A172 (cell line): ENCODE measurements around the gene TAF11. TPM values are rescaled to one million over a fixed set of nuclear protein-coding genes. Genes with fewer than 3 reads are reported as not detected.
"Not testable (repeated sequence)": the region's sequence is repeated elsewhere in the genome, so short reads cannot be mapped to it uniquely, and the experiment has no call there.

Experiments used
- DNase-seq: peaks from one replicate; pipeline ENCODE4 v3.0.0-alpha.2; 2015; ENCODE audit warnings: low spot score
- total RNA-seq: library from RNA; depleted of rRNA; stranded (reverse); fragments of >200 nt; shearing (Covaris generic); gene quantifications from 2 replicates; pipeline ENCODE4 v1.2.3, GENCODE V29; 2014; rRNA removed

TAF11 gene
- 38.4 and 53.2 TPM in 2 replicates for total RNA-seq

- DNase-seq, result peak; percentile 89
Measured at GRCh38 chr6:34887753-34888513, at the start of gene TAF11. TSS of gene TAF11 (minus strand) at chr6:34888042. CDS start at chr6:34887957, 85 bp downstream.

- DNase-seq, result no peak
Measured at GRCh38 chr6:34934516-34934915, 46.7 kb upstream of the TAF11 start.

- DNase-seq, result not testable (repeated sequence)
Measured at GRCh38 chr6:34932202-34932601, 44.4 kb upstream of the TAF11 start.

GRCh38 chr6:34930221-34930620 lies 42.4 kb upstream of the TAF11 start:
- DNase-seq, result no peak

- DNase-seq, result no peak
Measured at GRCh38 chr6:34929241-34929978, 41.6 kb upstream of the TAF11 start.

GRCh38 chr6:34928695-34929094 lies 40.9 kb upstream of the TAF11 start:
- no peak for DNase-seq

- no peak for DNase-seq
Measured at GRCh38 chr6:34928220-34928619, 40.4 kb upstream of the TAF11 start.

GRCh38 chr6:34926655-34927054 lies 38.8 kb upstream of the TAF11 start:
- DNase-seq, result peak; percentile 18

GRCh38 chr6:34924831-34925625 lies 37.2 kb upstream of the TAF11 start:
- DNase-seq, result no peak

- DNase-seq, result peak; percentile 69
Measured at GRCh38 chr6:34922177-34922663, 34.4 kb upstream of the TAF11 start.

- no peak for DNase-seq
Measured at GRCh38 chr6:34920097-34920496, 32.3 kb upstream of the TAF11 start.

- peak; percentile 26 for DNase-seq
Measured at GRCh38 chr6:34919651-34920050, 31.8 kb upstream of the TAF11 start.

GRCh38 chr6:34917626-34918285 lies 29.9 kb upstream of the TAF11 start:
- DNase-seq, result no peak

GRCh38 chr6:34916348-34916967 lies 28.6 kb upstream of the TAF11 start:
- no peak for DNase-seq

- no peak for DNase-seq
Measured at GRCh38 chr6:34914358-34914757, 26.5 kb upstream of the TAF11 start.

GRCh38 chr6:34912715-34913464 lies 25.0 kb upstream of the TAF11 start:
- peak; percentile 71 for DNase-seq

- DNase-seq, result no peak
Measured at GRCh38 chr6:34911822-34912221, 24.0 kb upstream of the TAF11 start.

GRCh38 chr6:34909320-34909883 lies 21.6 kb upstream of the TAF11 start:
- DNase-seq, result no peak

GRCh38 chr6:34908194-34908593 lies 20.4 kb upstream of the TAF11 start:
- DNase-seq, result no peak

GRCh38 chr6:34906826-34907225 lies 19.0 kb upstream of the TAF11 start:
- DNase-seq, result no peak
